EL (cell line): ENCODE data around the gene ERG28.

Experiments
- DNase-seq: peaks from one replicate; pipeline ENCODE4 v3.0.0-alpha.2; 2016

ERG28 gene

DNA sequence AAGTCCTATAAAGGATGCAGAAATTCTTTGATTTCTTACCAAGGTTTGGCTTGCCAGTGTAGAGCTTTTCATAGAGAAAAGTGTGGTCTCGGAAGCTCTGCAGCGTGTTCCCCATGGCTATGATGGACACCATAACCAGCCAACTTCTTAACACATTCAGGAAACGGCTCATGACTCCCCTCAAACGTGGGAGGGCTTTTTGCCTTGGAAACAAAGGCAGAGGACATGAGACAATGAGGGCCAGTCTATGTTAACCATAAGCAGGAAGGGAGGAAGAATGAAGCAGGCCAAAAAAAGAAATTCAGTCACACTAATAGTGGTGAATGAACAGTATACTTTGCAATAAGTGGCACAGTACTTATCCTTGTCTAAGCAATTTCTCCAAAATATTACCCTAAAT, 3.3 kb downstream of the ERG28 start:
- DNase-seq: no peak

GRCh38 chr14:75655235-75655634, 5.4 kb downstream of the ERG28 start:
- no peak for DNase-seq

GRCh38 chr14:75654127-75654732, 6.4 kb downstream of the ERG28 start:
- DNase-seq: peak; percentile 65

DNA sequence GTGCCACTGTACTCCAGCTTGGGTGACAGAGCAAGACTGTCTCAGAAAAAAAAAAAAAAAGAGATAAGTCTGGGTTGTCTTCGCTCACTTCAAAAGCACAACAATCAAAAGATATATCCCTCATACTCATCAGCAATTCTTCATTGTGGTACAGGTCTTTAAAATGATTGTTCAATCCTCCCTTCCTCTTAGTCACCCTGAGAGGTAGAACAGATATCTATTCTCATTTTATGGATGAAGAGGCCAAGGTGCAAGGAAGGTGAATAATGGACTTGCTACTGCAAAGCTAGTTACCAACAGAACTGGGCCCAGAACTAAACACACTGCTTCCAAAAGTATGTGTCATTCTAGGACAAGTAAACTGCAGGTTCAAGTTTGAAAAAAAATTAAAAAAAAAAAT, 7.1 kb downstream of the ERG28 start:
- no peak for DNase-seq

DNA sequence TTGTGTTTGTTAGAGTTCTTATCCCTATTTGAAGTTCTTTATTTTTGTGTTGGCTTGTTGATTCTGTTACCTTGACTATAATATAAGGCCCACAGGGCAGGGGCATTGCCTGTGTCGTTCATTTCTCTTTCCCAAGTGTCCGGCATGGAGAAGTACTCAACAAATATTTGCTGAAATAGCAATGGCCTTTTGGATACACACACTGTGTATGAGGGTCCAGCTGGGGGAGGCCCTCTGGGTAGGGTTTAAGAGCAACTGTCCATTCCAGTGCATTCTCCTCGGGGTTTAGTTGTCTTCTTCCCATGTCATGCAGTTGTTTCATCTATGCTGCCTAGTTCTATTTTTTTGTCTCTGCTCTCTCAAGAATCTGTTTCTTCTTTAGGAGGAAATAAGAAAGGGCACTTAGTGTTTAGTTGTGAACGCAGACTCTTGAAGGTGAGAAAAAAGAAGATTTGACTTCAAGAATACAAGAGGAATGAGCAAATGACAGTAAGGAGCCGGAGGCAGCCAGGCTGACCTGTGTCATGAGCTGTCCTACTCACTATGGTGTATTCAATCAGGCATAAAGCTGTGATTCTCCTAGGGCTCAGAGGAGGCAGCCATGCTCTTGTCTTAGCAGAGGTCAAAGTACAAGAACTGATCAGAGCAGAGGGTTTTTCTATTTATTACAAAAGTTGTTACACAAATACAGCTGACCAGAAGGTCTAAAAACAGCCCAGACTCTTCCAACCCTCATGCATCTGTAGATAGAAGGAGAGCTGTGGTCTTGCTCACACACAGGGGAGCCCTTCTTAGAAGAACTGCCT, 10.2 kb downstream of the ERG28 start:
- DNase-seq: no peak

DNA sequence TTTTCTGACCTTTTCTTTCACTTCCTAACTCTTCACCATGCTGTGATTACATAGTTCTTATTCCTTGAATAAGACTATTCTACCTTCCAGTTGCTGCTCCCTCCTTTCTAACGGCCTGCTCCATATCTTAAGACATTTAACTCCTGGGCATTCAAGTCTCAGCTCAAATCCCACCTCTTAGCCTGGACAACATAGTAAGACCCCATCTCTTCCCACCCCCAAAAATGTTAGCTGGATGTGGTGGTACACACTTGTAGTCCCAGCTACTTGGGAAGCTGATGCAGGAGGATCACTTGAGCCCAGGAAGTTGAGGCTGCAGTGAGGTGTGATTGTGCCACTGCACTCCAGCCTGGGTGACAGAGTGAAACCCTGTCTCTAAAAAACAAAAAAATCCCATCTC, 10.9 kb downstream of the ERG28 start:
- DNase-seq: no peak

GRCh38 chr14:75649337-75649736, 11.3 kb downstream of the ERG28 start:
- no peak for DNase-seq

DNA sequence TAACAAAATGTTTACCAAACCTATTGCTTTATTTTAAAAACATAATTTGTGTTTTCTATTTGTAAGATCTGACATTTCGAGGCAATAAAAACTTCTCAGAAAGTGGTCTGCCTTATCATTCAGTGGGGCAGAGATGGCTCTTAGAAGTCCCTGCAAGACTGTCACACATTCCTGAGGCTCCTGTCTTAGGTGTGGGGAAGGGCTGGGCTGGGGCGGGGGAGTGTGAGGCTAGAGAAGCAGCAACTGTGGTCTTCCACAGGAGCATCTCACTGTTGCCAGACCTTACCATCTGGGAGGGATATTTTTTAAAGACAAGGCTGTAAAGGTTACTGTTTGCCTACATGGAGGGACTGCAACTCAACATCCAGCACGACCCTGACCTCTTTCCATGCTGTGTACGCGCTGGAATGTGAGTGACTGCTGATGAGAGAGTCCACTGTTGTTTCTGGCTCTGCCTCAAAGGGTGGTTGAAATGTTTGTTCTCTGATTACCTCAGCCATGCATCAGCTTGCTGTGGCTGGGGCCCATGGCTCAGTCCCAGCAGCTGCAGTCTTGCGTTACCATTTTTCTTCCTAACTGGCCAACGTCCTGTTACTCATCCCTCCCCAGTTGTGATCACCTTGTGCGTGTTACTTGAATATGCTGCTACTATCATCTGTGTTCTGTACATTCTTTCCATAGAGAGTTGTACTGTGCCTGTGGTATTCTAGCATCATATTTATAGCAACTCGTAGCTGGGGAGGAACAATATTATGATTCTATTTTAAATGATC, 12.4 kb downstream of the ERG28 start:
- DNase-seq: peak; percentile 99

GRCh38 chr14:75647640-75648039, 13.0 kb downstream of the ERG28 start:
- no peak for DNase-seq

DNA sequence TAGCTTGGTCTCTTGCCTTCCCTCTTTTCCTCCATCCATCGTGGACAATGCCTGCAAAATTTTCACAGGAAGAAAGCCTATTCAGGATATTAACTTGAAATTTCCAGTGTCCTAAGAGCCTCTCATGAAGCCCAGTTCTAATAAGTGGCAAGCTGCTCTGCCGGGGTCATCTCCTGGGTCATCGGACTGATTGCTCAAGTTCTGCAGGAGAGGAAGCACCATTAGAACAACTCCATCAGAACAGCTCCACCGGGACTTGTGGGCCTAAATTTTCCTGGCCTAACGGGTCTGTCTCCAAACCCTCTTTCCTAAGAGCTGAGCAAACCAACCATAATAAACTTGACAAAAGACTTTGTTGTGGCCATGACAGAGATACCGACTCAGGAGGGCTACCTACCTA, 13.9 kb downstream of the ERG28 start:
- DNase-seq: no peak

- no peak for DNase-seq
Observed at GRCh38 chr14:75645056-75645455, 15.6 kb downstream of the ERG28 start.

DNA sequence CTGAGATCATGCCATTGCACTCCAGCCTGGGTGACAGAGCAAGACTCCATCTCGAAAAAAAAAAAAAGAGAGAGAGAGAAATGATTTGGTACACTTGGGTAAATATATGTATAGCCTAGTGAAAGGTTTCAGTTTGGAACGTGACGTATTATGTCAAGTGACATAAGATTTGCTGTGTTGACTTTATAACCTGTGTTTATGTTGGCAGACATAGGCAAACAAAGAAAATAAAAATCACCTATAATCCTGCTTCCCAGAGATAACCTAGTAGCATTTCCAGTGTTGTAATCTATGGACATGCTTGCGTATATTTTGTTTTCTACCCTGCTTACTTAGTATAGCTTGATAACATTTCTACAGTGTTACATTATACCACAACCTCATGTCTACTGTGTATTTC, 16.7 kb downstream of the ERG28 start:
- DNase-seq: no peak

DNA sequence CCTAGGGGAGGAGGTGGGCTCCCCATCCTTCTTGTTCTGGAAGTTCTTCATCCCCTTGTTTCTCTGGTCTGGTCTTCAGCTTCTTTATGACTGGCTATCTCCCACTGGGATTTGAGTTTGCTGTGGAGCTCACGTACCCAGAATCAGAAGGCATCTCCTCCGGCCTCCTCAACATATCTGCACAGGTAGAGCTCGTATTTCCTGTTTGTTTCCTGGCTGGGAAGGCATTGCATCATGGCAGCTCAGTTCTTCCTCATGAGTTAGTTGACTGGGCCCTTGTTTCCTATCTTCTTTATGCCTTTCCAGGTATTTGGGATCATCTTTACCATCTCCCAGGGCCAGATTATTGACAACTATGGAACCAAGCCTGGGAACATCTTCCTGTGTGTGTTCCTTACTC, 19.8 kb downstream of the ERG28 start:
- DNase-seq: no peak

GRCh38 chr14:75636100-75636692, 24.5 kb downstream of the ERG28 start:
- DNase-seq: peak; percentile 81

DNA sequence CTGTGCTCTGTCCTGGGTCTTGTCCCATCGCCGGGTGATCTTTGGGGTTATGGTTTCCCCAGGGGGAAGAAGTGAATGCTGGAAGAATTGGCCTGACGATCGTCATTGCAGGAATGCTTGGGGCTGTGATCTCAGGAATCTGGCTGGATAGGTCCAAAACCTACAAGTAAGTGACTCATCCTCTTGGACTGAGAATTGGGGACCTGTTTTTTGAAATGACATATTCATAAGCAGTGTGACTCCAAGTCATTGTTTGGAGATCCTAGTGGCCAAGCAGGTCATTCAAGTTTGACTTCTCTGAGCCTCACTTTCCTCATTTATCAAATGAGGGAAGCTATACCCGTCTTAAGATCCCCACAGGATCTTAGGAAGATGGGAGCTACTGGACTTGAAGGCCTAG, 25.8 kb downstream of the ERG28 start:
- DNase-seq: peak; percentile 13

DNA sequence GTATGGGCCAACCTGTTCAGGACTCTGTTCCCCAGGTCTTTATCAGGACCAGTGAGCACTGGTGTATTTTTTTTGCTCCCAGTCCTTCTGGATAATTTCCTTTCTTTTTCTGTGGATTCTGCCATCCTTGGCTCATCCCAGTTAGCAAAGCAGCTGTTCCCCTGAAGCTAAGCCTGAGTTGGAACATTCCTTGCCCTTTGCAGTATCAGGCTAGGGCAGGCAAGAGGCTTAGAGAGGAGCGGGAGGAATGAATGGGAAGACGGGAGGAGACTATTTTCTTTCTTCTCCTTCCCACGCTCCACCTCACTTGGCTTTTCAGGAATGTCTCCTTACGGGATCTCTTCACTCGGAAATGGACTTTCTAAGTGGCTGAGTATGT, 29.2 kb downstream of the ERG28 start:
- no peak for DNase-seq

DNA sequence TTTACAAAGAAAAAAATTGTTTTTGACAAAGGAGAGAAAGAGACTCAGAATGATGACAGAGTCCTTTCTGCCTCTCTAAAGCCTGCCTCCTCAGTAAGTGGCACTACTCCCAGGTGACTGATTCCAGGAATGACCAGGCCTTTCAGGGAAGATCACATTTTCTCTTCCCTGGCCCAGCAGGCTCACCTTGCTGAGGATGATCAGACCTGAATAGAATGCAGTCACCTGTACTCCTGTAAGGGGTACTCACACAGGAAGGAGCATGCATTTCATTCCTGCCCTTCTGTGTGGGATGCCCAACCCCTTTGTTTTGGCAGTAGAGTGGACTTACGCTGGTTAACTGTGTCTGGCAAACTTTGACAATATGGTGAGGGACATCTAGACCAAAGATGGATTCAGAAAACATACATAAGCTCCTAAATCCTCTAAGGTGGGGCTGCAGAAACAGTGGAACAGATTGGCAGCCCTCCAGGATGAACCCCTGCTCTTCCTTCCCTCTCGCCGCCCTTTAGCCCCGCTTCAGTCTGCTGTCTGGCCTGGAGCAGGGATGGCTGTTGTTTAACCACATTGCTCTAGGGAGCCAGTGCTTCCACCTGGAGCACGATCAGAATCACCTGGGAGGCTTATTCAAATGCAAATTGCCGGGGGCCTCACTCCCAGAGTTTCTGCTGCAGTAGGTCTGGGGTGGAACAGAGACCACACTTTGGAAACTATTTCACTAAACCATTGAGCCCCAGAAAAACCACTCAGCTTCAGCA, 29.8 kb downstream of the ERG28 start:
- no peak for DNase-seq

- no peak for DNase-seq
Observed at GRCh38 chr14:75628816-75629215, 31.9 kb downstream of the ERG28 start.

DNA sequence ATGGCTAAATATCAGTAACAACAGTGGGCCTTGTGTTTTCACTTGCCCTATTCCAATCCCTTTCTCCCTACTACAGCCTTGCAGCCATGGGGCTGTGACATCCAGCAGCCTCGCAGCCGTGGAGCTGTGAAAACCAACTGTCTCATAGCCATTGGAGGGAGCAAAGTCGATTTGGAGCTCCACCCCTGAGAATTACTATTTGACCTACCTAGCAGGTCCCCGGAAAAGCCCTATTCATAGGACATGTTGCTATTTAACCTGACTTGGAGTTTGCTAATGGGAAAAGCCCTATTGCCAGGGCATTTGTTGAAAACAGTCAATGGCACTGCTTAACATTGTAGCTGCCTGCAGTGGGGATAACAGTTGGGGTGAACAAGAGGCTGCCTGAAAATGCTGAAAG, 33.3 kb downstream of the ERG28 start:
- DNase-seq: no peak

DNA sequence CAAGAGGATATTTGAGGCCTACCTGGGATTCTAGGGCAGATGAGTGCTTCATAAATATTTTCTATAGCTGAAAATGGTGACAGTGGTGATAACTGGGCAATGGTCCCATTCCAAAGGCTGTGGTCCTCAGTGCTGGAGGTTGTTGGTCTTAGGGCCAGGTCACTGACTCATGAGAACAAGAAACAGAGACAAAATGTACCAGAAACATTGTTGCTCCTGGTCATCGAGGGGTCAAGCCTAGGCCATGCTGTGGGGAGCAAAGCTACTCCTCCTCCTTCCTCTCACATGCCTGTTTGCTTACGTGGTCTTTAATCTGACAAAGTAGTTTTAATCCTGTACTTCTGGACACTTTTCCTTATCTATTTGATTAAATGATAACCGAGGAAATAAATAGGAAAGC, 33.8 kb downstream of the ERG28 start:
- no peak for DNase-seq

GRCh38 chr14:75626396-75626795, 34.3 kb downstream of the ERG28 start:
- DNase-seq: no peak

DNA sequence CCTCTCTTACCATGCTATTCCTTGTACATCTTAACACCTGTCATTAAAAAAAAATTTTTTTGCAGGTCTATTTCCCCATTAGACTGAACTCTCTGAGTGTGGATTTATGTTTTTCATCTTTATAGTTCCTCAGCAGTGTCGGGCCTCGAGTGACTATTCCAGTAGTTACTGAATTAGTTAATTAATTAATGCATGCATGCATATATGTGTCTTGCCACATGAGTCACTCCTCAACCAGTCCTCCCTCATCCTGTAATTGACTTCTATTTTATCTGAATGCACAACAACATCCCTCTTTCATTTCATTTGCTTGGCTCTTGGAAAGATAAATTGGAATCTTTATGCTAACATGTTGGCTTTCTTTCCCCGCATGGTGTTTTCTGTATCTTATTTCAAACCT, 35.6 kb downstream of the ERG28 start:
- DNase-seq: no peak

DNA sequence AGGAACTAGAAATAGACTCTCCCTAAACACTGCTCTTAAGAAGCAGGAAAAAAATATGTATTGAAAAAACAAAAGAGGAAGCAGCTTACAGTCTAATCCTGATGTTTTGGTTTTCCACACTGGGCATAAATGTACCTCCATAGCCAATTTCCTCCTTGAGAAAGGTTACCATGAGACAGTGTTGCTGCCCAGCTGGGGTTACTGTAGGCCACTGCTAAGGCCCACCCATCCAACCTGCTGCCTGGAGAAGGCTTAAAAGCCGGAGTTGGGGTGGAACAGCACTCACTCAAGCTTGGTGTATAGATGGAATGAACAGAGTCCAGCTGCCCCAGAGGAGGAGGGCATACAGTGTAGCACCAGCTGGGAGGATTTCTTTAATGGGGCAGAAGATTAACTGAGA, 41.1 kb downstream of the ERG28 start:
- no peak for DNase-seq
